Activated CD4-positive, alpha-beta T cell treated with anti-CD3 and anti-CD28 coated beads, Interleukin-2, amount 10 ng/mL, durations not matched to agents 24 days and 14 days (primary cell): ENCODE results near the gene POMT2. TPM values are rescaled to one million over a fixed set of nuclear protein-coding genes. Genes with fewer than 3 reads are reported as not detected.

Experiments used
- DNase-seq: peaks from one replicate; pipeline ENCODE4 v3.0.0; 2022
- H3K27ac Mint-ChIP-seq: one replicate; pipeline ENCODE4 v1.8.0; 2022; ENCODE audit warnings: mild to moderate bottlenecking, mixed read lengths
- H3K27me3 Mint-ChIP-seq: one replicate; pipeline ENCODE4 v1.8.0; 2022; ENCODE audit warnings: mixed read lengths
- H3K36me3 Mint-ChIP-seq: one replicate; pipeline ENCODE4 v1.8.0; 2022; ENCODE audit warnings: low read depth, mild to moderate bottlenecking, mixed read lengths
- H3K4me1 Mint-ChIP-seq: one replicate; pipeline ENCODE4 v1.8.0; 2021; ENCODE audit warnings: mixed read lengths
- H3K4me3 Mint-ChIP-seq: one replicate; pipeline ENCODE4 v1.8.0; 2022; ENCODE audit warnings: mild to moderate bottlenecking, moderate library complexity, mixed read lengths
- H3K9me3 Mint-ChIP-seq: one replicate; pipeline ENCODE4 v1.8.0; 2021; ENCODE audit warnings: mixed read lengths
- intact Hi-C: fragments of 100-400 bp; cut with micrococcal nuclease; formaldehyde crosslinking; loops from one replicate; pipeline ENCODE4 v1.15.1; 2023
- total RNA-seq: library from RNA; stranded (reverse); gene quantifications from 2 replicates; pipeline ENCODE4 v1.2.3, GENCODE V29; 2022

POMT2 gene
- total RNA-seq, 1 donor from 2014 or later: 23.5 TPM

- H3K27ac Mint-ChIP-seq: no peak overlapping the region
- H3K27me3 Mint-ChIP-seq: peaks cover 8% of the 10 kb centered on the region
- H3K36me3 Mint-ChIP-seq: no peaks in the 10 kb centered on the region
- H3K4me3 Mint-ChIP-seq: no peak overlapping the region
- intact Hi-C loops: no loop called here
- DNase-seq: no peak
- H3K9me3 Mint-ChIP-seq: no peaks in the 10 kb centered on the region
- H3K4me1 Mint-ChIP-seq: no peaks in the 10 kb centered on the region
These were observed 43.7 kb downstream of the POMT2 start for GRCh38 chr14:77276959-77277358.

DNA sequence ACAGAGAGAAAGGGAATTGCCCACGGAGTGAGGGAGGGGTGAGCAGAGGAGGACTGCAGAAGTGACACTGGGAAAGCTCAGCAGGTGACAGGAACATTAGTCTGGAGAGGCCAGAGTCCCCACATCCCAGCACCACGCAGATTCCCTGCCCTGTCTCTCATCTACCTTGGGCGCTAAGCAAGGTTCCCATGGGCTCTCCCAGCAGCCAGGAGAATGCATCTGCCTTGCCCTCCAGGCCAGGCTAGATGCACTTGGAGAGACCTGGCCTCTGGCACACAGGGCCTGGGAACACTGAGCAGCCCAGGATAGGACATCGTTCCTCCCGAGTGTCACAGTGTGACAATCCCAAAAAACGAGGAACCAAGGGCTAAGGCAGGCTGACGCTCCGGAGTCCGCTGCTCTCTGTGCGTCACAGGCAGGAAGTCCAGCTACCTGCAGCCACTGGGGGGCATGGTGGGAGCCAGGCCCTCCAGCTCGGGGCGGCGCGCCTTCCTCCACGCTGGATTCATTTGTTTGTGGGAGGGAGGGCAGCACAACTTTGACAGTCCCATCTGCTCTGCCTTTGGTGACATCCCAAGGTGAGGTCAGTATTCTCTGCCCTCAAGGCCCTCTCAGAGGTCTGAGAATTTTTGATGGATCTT is 44.3 kb downstream of the POMT2 start:
- no peaks in the 10 kb centered on the region for H3K4me1 Mint-ChIP-seq

GRCh38 chr14:77275601-77276017 is 45.1 kb downstream of the POMT2 start:
- peaks cover 15% of the 10 kb centered on the region for H3K27me3 Mint-ChIP-seq
- intact Hi-C loops: no loop called here
- no peak overlapping the region for H3K27ac Mint-ChIP-seq
- no peaks in the 10 kb centered on the region for H3K36me3 Mint-ChIP-seq
- DNase-seq: no peak
- no peaks in the 10 kb centered on the region for H3K4me1 Mint-ChIP-seq
- H3K4me3 Mint-ChIP-seq: no peak overlapping the region
- no peaks in the 10 kb centered on the region for H3K9me3 Mint-ChIP-seq

More for the DNA sequence above, 44.3 kb downstream of the POMT2 start:
- intact Hi-C loops: no loop called here
- H3K36me3 Mint-ChIP-seq: no peaks in the 10 kb centered on the region
- H3K27ac Mint-ChIP-seq: no peak overlapping the region
- H3K9me3 Mint-ChIP-seq: no peaks in the 10 kb centered on the region
- no peak for DNase-seq
- H3K4me3 Mint-ChIP-seq: no peak overlapping the region
- peaks cover 12% of the 10 kb centered on the region for H3K27me3 Mint-ChIP-seq

DNA sequence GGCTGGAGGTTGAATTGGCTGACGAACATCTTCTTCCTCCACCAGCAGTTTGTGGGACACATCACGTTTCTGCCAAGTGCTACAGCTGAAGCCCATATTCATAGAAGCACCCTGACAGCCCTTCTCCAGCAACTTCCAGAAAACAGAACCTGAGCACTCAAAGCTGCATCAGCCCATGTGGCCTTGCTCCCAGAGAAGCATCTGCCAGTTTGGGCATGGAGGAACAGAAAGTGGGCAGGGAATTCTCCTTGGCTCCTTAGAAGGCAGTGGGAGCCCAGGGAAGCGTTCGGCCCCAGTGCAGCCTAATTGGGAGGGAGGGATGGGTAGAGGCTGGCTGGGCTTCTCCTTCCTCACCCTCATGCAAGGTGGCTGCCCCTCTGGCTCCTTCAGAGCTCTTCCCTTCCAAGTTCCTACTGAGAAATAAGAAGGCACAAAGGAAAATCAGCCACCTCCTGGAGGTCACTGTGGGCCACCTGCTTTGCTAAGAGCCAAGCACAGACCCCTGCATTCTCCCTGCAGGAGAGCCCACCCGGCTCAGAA is 45.6 kb downstream of the POMT2 start:
- DNase-seq: no peak
- Mint-ChIP-seq H3K4me1 (no peaks in the 10 kb centered on the region), H3K4me3 (no peak overlapping the region), H3K9me3 (no peaks in the 10 kb centered on the region), H3K27me3 (peaks cover 18% of the 10 kb centered on the region), H3K36me3 (no peaks in the 10 kb centered on the region), H3K27ac (no peak overlapping the region)
- intact Hi-C loops: no loop called here

DNA sequence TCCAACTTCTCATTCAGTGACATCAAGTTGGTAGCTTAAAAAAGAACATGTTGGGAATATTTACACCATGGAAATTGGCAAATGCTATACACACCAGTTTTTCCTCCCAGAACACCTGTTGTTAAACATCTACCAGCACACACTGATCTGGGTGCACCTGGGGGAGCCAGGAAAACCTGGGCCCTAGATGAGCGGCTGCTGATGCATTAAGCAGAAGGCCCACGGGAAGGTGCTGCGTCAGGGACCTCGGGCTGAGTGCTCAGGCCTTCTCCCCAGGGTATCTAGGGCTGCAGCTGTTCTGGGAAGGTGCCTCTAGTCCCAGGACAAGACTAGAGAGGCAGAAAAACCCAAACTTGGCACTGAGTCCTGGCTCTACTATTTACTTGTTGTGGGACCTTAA is 46.9 kb downstream of the POMT2 start:
- Mint-ChIP-seq H3K27me3 (peaks cover 26% of the 10 kb centered on the region), H3K27ac (no peak overlapping the region), H3K36me3 (no peaks in the 10 kb centered on the region), H3K4me3 (no peak overlapping the region), H3K4me1 (no peaks in the 10 kb centered on the region), H3K9me3 (no peaks in the 10 kb centered on the region)
- DNase-seq: no peak
- intact Hi-C loops: no loop called here

- Mint-ChIP-seq H3K4me3 (no peak overlapping the region), H3K4me1 (no peaks in the 10 kb centered on the region), H3K36me3 (no peaks in the 10 kb centered on the region), H3K9me3 (peaks cover 3% of the 10 kb centered on the region), H3K27me3 (peaks cover 37% of the 10 kb centered on the region), H3K27ac (no peak overlapping the region)
- intact Hi-C loops: no loop called here
- DNase-seq: no peak
These were observed 48.4 kb downstream of the POMT2 start for GRCh38 chr14:77272261-77272660.

- DNase-seq: no peak
- Mint-ChIP-seq H3K9me3 (peaks cover 3% of the 10 kb centered on the region), H3K4me3 (no peak within 1 kb of the TSS), H3K4me1 (no peaks in the 10 kb centered on the region), H3K27me3 (peaks cover 37% of the 10 kb centered on the region), H3K36me3 (no peaks in the 10 kb centered on the region), H3K27ac (no peak within 1 kb of the TSS)
- intact Hi-C loops: no loop called here
These were observed 49.5 kb downstream of the POMT2 start, which contains the start of gene NGB for GRCh38 chr14:77271113-77271710. Gene NGB (minus strand): TSS chr14:77271206. CDS start chr14:77270937, 269 bp downstream.

DNA sequence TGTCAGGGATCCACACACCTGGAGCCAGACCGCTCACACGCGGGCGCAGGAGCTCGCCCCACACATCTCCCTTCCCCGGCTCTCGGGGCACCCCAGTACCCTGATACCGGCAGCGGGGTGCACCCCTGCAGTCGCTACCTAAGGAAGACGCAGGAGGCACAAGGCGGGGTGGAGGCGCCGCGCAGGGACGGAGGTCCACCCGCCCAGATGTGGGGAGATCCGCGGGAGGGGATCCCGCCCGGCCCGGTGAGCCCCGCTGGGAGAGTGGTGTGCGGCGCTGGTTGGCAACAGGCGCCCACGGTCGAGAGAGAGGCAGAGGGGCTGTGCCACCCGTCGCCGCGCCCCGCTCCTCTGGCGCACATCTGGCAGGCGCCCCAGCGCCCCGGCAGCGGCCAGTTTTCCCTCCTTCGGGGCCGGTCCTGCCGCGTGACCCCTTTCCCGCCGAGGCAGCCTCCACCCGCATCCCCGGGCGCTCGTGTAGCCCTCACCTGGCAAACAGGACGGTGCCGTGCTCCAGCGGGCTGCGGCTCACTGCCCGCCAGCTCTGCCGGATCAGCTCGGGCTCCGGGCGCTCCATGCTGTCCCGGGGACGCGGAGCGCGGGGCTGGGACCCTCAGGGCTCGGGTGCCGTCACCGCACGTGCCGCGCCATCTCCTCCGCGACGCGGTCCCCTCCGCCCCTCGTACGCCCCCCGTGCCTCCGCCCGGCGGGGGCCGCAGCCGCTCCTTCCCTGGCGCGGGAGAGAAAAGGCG is 50.1 kb downstream of the POMT2 start:
- no peak for DNase-seq
- no peaks in the 10 kb centered on the region for H3K4me1 Mint-ChIP-seq
- H3K27ac Mint-ChIP-seq: no peak overlapping the region
- H3K4me3 Mint-ChIP-seq: no peak overlapping the region
- no peaks in the 10 kb centered on the region for H3K36me3 Mint-ChIP-seq
- intact Hi-C loops: no loop called here
- H3K27me3 Mint-ChIP-seq: peaks cover 37% of the 10 kb centered on the region
- H3K9me3 Mint-ChIP-seq: peaks cover 3% of the 10 kb centered on the region

GRCh38 chr14:77268989-77269600 is 51.6 kb downstream of the POMT2 start:
- peaks cover 37% of the 10 kb centered on the region for H3K27me3 Mint-ChIP-seq
- intact Hi-C loops: no loop called here
- DNase-seq: no peak
- no peak overlapping the region for H3K27ac Mint-ChIP-seq
- H3K4me1 Mint-ChIP-seq: no peaks in the 10 kb centered on the region
- H3K9me3 Mint-ChIP-seq: peaks cover 3% of the 10 kb centered on the region
- no peak overlapping the region for H3K4me3 Mint-ChIP-seq
- no peaks in the 10 kb centered on the region for H3K36me3 Mint-ChIP-seq

DNA sequence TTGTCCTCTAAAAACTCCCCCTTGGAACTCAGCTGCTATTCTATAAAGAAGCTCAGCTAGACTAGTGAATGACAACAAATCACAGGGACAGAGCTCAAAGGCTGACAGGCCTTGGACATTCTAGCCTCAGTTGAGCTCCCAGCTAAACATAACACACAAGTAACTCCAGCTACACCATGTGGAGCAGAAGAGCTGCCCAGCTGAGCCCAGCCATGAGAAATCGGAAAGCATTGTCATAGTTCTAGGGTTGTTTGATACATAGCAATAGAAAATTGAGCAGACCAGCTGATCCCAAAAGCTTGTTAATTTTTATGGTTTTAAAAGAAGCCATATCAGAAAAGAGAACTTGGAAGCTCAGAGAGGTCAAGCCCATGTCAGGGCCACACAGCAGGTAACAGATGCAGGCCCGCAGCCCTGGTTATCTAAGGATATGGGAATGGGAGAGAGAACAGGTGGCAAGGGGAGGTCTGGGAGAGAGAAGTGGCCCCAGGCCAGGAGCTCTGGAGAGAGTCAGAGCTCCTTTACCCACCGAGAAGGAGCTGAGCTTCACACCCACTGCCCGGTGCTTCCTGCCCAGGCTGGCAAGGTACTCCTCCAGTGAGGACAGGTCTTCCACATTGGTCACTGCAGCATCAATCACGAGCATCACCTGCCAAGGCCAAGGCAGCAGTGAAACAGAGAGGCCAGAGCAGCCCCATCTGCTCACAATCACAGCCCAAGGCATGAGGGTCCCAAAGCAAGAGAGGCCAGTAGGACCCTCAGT is 52.6 kb downstream of the POMT2 start:
- no peak overlapping the region for H3K27ac Mint-ChIP-seq
- intact Hi-C loops: no loop called here

DNA sequence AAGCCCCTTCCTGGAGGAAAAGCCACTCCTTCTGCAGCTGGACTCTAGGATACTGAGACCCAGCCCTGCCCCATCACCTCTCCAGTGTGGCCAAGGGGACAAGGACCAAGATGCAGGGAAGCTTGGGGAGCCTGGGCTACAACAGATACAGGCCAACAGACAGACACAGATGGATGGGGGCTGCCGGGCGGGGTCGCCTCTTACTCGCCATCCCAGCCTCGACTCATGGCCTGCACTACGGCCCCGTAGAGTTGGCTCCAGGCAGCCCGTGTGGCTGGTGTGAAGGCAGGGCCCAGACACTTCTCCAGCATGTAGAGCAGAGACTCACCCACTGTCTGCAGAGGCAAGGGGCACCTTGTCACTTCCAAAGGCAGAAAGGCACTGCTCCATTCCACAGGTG is 54.3 kb downstream of the POMT2 start:
- Mint-ChIP-seq H3K4me1 (no peaks in the 10 kb centered on the region), H3K36me3 (no peaks in the 10 kb centered on the region), H3K27me3 (peaks cover 31% of the 10 kb centered on the region), H3K9me3 (peaks cover 3% of the 10 kb centered on the region), H3K4me3 (no peak overlapping the region), H3K27ac (no peak overlapping the region)
- DNase-seq: no peak
- intact Hi-C loops: no loop called here

More for the DNA sequence above, 52.6 kb downstream of the POMT2 start:
- Mint-ChIP-seq H3K4me3 (no peak overlapping the region), H3K27me3 (peaks cover 40% of the 10 kb centered on the region), H3K36me3 (no peaks in the 10 kb centered on the region), H3K9me3 (peaks cover 3% of the 10 kb centered on the region), H3K4me1 (no peaks in the 10 kb centered on the region)
- DNase-seq: no peak

DNA sequence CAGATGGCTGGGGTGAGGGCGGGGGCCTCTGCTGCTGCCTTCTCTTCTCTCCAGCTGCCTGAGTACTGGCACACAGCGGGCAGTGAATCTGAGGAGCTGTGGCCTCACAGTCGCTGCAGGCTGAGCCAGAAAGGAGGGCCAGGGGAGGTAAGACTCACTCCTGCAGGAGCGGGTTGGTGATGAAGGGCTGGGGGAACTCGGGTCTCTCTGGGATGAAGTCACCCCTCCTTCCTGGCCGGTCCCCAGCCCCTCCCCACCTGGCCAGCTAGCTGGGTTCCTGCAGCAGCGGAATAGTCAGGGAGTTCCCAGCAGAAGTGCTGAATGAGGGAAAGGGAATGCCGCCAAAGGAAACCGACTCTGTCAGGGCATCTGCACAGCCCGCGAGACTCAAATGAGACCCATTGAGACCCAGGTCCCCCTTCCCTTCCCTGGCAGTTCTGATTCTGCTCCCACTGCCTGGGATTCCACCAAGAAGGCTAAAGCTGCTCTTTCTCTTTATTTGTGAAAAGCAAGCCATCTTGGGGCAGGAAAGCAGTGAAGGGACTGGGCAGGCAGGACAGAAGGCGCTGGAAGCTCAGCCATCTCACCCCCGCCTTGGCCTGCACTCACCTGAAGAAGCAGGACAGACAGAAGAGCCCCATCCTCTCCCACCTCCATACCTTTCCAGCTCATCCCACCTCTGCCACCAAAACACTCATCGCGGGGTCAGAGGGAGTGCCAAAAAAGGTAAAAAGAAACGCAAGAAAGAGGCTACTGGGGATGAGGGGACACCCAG is 54.9 kb downstream of the POMT2 start:
- DNase-seq: no peak
- peaks cover 30% of the 10 kb centered on the region for H3K27me3 Mint-ChIP-seq
- H3K27ac Mint-ChIP-seq: no peak overlapping the region
- H3K4me3 Mint-ChIP-seq: no peak overlapping the region
- intact Hi-C loops: no loop called here
- H3K9me3 Mint-ChIP-seq: peaks cover 3% of the 10 kb centered on the region
- H3K36me3 Mint-ChIP-seq: no peaks in the 10 kb centered on the region
- no peaks in the 10 kb centered on the region for H3K4me1 Mint-ChIP-seq

GRCh38 chr14:77265187-77265515 is 55.5 kb downstream of the POMT2 start:
- no peak overlapping the region for H3K4me3 Mint-ChIP-seq
- intact Hi-C loops: no loop called here
- no peak for DNase-seq
- peaks cover 3% of the 10 kb centered on the region for H3K9me3 Mint-ChIP-seq
- H3K36me3 Mint-ChIP-seq: no peaks in the 10 kb centered on the region
- no peaks in the 10 kb centered on the region for H3K4me1 Mint-ChIP-seq
- peaks cover 27% of the 10 kb centered on the region for H3K27me3 Mint-ChIP-seq
- no peak overlapping the region for H3K27ac Mint-ChIP-seq
